HK-2 (cell line): ENCODE data around the gene SLC35E3.
A peak's percentile ranks its signal among the peaks of the same experiment; 100 is the strongest.

Source experiments
- DNase-seq: peaks from one replicate; pipeline ENCODE4 v3.0.0-alpha.2; 2018; ENCODE audit not compliant: unreplicated experiment

SLC35E3 gene

GRCh38 chr12:68769941-68770340, 24.0 kb downstream of the SLC35E3 start:
- DNase-seq, result no peak

- DNase-seq, result no peak
Observed at GRCh38 chr12:68771223-68771925, 25.4 kb downstream of the SLC35E3 start.

GRCh38 chr12:68772714-68773113, 26.7 kb downstream of the SLC35E3 start:
- DNase-seq, result no peak

- DNase-seq, result no peak
Observed at GRCh38 chr12:68773582-68773981, 27.6 kb downstream of the SLC35E3 start.

GRCh38 chr12:68775121-68775630, 29.2 kb downstream of the SLC35E3 start:
- no peak for DNase-seq

- DNase-seq, result no peak
Observed at GRCh38 chr12:68776976-68777610, 31.1 kb downstream of the SLC35E3 start.

- no peak for DNase-seq
Observed at GRCh38 chr12:68779280-68779679, 33.3 kb downstream of the SLC35E3 start.

GRCh38 chr12:68780731-68781130, 34.8 kb downstream of the SLC35E3 start:
- no peak for DNase-seq

GRCh38 chr12:68781728-68782127, 35.8 kb downstream of the SLC35E3 start:
- no peak for DNase-seq

- no peak for DNase-seq
Observed at GRCh38 chr12:68784015-68784414, 38.0 kb downstream of the SLC35E3 start.

GRCh38 chr12:68785358-68785757, 39.4 kb downstream of the SLC35E3 start:
- DNase-seq, result no peak

GRCh38 chr12:68785823-68786222, 39.8 kb downstream of the SLC35E3 start:
- DNase-seq, result no peak

GRCh38 chr12:68786929-68787328, 41.0 kb downstream of the SLC35E3 start:
- DNase-seq, result no peak

- DNase-seq, result no peak
Observed at GRCh38 chr12:68788554-68789143, 42.7 kb downstream of the SLC35E3 start.

- DNase-seq, result no peak
Observed at GRCh38 chr12:68789144-68789878, 43.3 kb downstream of the SLC35E3 start.

GRCh38 chr12:68790081-68790951, 44.3 kb downstream of the SLC35E3 start:
- no peak for DNase-seq

GRCh38 chr12:68790952-68791234, 44.9 kb downstream of the SLC35E3 start:
- no peak for DNase-seq

- no peak for DNase-seq
Observed at GRCh38 chr12:68791897-68792481, 46.0 kb downstream of the SLC35E3 start.

- peak; percentile 13 for DNase-seq
Observed at GRCh38 chr12:68792952-68793351, 47.0 kb downstream of the SLC35E3 start.

- DNase-seq, result no peak
Observed at GRCh38 chr12:68793436-68793835, 47.5 kb downstream of the SLC35E3 start.

- DNase-seq, result no peak
Observed at GRCh38 chr12:68793975-68794652, 48.1 kb downstream of the SLC35E3 start.
